GM18909 (cell line): ENCODE results near the gene BLOC1S4.
"Not testable (repeated sequence)": the region's sequence is repeated elsewhere in the genome, so short reads cannot be mapped to it uniquely, and the experiment has no call there.

Experiments
- ATAC-seq: cut with Tn5 transposase; IDR thresholded peaks from one replicate; pipeline ENCODE4 v1.9.1; 2021; ENCODE audit warnings: mild to moderate bottlenecking; ENCODE audit not compliant: unreplicated experiment, poor library complexity

BLOC1S4 gene

DNA sequence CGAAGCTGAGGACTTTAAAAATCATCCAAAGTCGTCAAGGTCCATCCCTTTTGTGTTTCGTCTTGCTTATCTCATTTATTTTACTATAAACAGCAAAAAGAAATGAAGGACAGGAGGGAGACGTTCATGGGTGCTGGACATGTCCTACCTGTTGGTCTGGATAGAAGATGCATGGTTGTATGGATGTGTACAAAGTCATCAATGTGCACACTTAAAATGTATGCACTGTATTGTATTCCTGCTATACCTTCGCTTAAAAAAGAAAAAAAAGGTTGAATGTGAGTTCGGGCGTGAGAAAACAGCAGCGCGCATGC lies 313 bp upstream of the BLOC1S4 start:
- no peak for ATAC-seq

DNA sequence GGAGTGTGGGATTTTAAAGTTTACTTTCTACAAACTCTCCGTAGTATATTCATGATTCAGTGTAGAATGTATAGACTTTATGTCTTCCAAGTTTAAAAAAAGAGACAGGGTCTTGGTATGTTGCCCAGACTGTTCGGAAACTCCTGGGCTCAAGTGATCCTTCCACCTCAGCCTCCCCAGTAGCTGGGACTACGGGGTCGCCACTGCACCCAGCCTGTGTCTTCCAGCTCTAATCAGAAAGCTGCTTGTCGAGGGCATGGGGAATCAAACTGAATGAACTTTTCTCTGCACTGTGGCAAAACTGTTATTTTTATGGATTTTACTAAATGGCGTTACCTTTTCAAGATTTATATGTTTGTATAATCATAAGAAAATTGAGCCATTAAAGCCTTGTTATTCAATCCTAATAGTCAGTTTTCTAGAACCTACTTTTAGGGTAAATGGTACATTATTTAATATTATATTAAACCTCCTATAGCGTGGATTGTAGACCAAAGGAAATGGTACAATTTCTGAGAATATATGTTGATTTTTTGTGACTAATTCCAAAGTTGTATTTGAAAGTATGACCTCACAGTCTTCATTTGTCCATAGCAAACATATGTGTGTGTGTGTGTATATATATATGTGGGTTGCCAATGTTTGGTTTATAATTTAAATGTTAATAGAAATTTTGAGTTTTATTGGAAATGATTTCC lies 1.1 kb downstream of the BLOC1S4 start:
- ATAC-seq = no peak

DNA sequence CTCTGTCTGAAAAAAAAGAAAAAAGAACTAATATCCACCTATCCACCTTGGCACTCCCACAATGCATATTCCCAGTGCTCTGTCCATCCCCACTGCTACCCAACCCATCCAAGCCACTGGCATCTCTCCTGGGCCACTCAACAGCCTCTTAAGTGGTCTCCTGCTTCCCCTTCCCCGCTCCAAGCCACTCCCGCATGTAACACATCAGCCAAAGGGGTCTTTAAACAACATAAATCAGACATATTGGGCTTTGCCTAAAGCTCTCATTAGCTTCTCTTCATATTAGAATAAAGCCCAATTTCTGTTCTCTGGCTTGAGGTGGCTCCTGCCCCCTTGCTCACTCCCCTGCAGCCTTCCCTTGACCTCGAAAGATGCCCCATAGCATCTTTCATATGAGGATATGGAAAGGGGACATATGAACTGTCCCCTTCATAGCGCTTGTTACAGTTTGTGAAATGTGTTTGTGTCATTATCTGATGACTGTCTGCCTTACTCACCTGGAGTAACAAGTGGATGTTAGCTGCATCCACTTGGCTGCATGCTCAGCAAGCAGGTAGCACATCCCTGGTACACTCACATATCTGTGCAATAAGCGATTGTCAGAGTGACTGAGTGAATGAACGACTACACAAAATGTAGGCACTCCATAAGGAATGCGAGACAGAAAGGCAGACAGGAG lies 3.1 kb downstream of the BLOC1S4 start:
- no peak for ATAC-seq

DNA sequence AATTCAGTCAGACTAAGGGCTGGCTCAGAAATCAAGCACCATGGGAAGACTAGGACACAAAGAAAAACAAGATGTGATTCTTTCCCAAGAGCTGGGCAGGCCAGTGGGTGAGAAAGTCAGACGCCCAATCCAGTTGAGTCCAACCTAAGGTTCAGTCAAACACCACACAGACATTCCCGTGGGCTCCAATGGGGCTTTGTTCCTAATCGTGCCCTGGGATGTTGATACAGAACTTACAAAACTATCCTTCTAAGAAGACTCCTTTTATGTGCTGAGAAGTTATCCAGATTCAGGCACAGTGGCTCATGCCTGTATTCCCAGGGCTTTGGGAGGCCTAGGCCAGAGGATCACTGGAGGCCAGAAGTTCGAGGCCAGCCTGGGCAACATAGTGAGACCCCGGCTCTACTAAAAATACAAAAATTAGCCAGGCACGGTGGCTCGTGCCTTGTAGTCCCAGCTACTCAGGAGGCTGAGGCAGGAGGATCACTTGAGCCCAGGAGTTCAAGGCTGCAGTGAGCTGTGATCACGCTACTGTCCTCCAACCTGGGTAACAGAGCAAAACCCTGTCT lies 3.7 kb downstream of the BLOC1S4 start:
- no peak for ATAC-seq

DNA sequence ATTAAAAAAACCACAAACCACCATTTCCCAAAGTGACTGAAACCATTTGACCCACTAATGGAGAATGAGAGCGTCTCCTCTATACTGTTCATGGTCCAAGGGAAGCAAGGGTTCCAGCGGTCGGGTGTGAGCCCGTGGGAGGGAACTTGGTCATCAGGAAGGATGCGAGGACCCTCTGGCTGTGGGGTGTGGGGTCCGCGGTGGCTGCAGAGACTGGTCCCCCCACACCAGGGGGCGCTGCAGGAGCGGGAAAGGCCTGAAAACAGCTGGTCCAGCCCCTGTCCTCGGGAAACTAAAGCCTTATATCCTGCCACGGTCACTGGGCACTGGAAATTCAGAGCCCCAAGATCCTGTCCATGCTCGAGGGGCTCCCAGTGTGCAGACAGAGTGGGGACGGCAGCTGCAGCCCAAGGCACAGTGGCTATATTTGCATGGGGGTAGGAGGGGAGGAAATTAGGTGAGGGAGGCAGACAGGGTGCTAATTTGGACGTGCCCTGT lies 4.3 kb downstream of the BLOC1S4 start:
- ATAC-seq = no peak

DNA sequence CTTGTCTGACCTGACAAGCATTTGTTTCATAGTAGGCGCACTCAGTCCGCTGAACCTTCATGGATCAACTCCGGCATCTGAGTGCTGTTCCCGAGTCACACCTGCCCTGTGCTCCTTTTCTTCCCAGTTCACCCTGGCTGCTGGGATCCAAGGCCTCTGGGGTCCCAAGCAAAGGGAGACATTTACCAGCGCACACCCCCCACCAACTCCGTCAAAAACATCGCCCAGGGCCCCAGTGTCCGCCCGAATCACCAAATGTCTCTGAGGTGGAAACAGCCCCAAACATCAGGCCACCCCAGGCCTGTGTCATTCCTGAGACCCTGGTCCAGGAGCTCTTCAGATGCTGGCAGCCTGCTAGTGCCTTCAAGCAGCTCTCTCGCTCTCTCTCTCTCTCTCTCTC lies 5.1 kb downstream of the BLOC1S4 start:
- ATAC-seq = no peak

DNA sequence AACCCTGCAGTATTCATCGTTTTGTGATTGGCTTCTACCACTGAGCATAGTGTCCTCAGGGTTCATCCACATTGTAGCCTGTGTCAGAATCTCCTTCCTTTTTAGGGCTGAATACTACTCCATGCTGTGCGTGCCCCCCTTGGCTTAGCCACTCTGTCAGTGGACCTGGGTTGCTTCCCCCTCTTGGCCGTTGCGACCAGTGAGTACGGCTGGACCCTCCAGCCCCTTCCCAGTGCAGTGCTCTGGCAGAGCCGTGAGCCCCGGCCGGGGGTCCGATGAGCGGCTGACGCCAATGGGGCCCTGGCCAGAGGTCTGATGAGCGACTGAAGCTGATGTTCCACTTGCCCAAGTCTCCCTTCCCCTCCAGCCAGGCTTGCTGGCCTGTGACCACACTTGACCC lies 6.9 kb downstream of the BLOC1S4 start:
- no peak for ATAC-seq

DNA sequence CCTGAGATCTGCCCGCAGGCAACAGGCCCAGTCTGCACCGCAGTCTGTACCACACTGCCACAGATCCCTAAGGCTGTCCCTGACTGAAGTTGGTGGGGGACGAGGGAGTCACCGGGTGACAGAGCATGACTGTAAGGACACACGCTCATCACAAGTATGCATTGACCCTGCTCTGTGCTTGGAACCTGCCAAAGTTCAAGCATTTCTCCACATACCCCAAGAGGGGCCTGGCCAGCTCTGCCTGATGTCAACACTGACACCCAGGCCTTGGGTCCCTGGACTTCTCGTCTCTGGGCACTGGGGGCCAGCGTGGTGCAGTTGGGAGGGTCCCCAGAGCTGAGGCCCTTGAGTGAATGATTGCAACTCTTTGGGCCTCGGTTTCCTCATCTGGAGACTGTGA lies 7.9 kb downstream of the BLOC1S4 start:
- ATAC-seq = no peak

DNA sequence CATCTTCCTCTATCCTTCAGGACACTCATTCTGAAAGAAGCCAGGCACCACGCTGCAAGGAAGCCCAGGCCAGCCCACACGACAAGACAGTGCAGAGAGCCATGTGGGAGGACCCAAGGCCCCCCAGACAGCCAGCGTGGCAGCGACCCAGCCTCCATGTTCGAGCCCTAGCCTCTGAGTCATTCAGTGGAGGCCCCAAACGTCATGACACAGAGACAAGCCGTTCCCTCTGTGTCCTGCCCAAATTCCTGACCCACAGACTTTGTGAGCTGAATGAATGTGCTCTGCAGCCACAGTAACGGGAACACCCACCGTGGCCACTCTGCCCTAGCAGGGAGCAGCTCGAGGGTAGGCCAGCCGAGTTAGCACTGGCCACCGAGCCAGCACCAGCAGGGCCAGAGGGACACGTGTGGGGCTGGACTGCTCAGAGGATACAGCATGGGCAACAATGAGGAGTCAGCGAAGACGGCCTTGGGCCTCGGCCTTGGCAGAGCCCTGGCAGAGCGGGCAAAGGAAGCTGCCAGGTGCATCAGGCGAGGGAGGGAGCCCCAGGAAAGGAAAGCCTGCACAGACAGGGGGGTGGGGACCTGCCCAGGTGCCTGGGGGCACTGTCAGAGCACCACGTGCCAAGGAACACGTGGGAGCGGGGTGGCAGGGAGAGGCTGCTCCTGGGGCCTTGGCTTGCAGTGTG lies 8.6 kb downstream of the BLOC1S4 start:
- no peak for ATAC-seq

DNA sequence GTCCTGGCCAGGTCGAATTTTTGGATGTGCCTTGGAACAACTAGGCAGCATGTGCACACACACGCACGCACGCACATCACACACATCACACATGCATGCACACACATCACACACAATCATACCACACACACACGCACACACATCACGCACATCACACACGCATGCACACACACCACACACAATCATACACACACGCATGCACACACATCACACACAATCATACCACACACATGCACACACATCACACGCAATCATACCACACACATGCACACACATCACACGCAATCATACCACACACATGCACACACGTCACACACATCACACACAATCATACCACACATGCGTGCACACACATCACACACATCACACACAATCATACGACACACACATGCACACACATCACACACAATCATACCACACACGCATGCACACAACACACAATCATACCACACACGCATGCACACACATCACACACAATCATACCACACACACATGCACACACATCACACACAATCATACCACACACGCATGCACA lies 9.5 kb downstream of the BLOC1S4 start:
- ATAC-seq = not testable (repeated sequence)

DNA sequence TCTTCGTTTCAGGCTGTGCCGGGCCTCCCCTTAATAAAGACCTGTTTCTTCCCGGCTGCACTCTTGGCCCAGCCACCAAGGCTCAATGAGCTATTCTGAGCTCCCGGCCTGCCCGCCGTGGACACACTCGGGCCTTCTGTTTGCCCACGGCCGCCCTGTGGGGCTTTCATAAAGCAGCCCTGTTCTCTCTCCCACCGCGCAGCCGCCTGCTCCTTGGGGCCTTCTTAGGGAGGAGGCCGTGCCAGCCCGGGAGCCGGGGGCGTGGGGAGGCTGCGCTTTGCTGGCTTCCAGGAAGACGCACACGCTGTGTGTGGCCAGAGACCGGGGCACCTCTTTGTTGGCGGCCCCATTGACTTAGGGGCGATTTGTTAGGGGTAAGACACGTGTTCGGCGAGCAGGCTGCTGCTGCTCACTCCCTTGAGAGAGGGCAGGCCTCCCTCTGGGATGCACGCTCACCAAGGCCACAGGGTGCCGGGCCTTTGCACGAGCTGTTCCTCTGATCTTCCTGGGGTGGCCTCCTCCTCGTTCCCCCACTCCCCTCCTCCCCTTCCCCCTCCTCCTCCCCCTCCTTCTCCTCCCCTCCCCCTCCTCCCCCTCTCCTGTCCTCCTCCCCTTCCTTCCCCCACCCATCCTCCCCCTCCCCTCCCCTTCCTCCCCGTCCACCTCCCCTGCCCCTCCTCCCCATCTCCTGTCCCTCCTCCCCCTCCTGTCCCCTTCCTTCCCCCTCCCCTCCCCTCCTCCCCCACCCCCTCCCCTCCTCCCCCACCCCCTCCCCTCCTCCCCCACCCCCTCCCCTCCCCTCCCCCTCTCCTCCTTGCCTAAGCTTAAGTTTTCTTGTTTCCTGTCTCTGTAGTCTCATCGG lies 11.3 kb downstream of the BLOC1S4 start:
- ATAC-seq = no peak

DNA sequence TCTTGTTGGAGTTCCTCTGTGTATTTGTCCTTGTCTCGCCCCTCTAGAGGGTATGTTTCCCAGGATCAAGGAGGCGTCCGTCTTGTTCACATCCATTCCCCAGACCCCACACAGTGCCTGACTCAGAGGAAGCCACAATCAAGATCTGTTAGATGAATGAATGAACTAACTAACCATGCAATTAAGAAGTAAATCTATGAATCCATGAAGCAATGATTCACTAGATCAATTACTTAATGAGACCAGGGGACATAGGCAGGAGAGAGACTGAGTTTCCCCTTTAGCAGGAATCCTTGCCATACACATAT lies 11.9 kb downstream of the BLOC1S4 start:
- no peak for ATAC-seq

DNA sequence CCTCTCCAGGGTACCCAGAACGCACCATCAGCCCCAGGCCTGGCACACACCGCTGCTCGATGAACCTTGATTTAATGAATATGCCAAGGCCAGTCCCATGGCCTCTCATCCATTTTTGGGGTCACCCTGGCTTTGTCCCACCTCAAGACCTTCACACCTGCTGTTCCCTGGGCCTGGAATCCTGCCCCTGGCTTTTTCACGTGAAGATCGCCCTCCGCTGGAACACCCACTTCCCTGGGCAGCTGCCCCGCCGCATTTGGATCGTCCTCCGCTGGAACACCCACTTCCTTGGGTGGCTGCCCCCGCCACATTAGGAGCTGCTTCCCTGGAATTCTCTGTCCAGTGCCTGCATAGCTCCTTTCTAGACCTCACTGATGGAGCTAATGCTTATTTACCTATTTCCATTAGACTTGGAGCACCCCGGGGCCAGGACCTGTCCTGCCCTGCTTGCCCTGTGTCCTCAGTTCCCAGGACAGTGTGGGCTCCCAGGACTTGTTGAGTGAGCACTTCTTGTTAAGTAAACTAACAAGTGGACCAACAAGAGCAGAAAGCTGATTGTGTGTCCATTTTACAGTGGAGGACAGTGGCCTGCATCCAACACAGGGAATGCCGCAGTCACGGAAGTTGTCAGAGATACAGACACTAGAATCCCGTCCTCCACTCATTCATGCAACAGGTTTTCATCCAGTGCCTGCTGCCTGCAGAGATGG lies 12.5 kb downstream of the BLOC1S4 start:
- no peak for ATAC-seq

DNA sequence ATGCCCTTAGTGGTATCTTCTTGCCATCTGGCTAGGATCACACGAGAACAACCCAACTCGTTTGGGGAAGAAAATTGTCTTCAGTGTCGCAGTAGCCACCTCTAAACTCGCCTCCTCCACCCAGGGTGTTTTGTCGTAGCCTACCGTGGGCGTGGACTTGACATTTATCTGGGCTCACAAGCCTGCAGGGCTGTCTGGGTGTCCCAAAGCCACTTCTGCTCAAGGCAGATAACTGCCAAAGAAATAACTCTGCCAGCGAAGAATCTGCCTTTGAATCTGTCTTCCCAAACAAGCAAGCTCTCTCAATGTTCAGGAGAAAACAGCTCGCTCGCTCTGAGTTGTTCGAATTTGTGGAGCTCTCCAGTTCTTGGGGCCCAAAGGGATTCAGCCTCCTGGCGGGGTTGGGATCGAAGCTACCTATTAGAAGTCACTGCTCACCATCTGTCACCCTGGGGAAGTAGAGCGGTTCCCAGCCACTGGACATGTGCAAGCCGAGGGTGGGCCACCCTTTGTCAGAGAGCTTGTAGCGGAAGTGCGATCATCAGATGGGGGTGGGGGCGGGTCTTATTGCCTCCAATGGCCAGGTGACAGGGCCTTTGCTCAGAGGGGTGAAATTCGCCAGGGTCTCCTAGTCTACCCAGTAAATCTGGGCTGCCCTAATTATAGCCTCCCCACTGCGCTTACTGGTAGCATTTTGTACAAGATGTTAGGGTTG lies 14.8 kb downstream of the BLOC1S4 start:
- ATAC-seq = no peak

DNA sequence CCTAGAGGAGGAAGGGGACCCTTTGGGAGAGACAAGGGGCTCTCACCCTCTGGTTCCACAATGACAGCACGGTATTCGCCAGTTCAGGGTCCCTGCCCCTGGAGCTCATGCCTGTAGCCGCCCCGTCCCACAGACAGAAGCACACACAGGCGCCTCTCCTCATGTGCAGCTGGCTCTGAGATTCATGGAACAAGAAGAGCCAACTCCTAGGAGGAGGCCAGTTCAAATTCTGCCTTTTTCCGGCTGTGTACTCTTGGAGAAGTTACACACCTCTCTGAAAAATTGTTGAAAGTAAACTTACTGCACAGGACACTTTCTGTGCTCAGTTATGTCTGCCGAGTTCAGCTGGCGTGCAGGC lies 15.3 kb downstream of the BLOC1S4 start:
- no peak for ATAC-seq

DNA sequence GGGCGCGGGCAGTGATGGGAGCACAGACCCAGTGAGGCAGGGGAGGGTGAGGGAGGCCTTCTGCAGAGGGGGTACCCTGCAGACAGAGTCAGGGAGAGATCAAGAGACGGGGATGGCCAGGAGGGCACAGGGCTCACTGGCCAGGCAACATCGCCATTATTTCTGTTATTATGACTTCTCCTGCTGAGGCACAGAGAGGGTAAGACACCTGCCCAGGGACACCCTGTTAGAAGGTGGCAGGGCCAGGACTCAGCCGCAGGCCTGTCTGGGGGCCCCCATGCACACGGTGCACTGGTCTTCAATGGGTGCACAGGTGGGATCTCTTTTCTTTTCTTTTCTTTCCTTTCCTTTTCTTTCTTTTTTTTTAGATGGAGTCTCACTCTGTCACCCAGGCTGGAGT lies 15.8 kb downstream of the BLOC1S4 start:
- ATAC-seq = no peak

DNA sequence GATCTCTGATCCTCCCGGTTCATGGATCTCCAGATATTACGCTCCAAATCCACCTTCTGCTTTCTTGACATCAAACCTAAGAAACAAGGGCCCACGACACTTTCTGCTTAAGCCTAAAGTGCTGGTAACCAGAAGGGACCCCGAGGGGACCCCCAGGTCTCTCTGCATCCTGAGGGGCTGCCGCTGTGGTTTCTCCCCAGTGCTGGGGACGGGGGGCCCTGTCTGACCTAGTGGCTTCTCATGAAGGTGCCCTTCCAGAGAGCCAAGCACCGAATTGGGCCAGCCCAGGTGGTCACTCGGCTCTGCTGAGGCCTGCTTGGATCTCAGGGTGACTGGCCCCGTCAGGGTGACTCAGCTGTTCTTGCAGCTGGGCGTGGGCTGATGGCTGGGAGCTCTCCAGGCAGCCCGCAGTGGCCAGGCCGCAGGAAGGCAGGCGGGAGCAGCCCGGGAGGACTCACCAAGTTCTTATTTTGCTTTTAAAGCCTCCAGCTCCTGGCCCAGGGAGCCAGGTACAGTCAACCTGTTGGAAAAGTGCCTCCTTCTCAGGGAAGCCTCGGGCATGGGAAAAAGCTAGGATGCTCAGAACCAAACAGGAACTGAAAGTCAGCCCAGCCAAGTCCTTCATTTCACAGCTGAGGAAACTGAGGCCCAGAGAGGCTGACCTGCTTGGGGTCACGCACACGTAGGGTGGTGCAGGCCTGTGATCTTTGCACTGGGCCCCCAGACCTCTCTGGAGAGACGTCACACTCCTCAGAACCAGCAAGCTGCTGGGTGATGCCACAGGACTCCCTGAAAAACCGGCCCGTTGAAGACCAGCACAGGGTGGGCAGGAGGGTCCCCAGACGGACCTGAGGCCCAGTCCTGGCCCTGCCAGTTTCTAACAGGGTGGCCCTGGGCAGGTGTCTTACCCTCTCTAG lies 16.7 kb downstream of the BLOC1S4 start:
- ATAC-seq = no peak
